ENCODE results near the gene ASB3. TPM values are rescaled to one million over a fixed set of nuclear protein-coding genes. Genes with fewer than 3 reads are reported as not detected.

The ASB3 gene
- total and polyA plus RNA-seq, 12 donors, result 5.2 to 14.4 (median 10.9) TPM

- ATAC-seq (peak in 2 of 8 donors; percentile 7 to 10), DNase-seq (no peak)
- no peaks in the 10 kb centered on the region for H3K9me3 ChIP-seq
- no peaks in the 10 kb centered on the region for H3K36me3 ChIP-seq
- peak overlapping the region in 9 of 10 donors; percentile 79 to 91 (median 84) for H3K27ac ChIP-seq
- H3K4me3 ChIP-seq, result peak overlapping the region; percentile 69 to 95 (median 88)
- intact Hi-C loops (cut with DNase I), result no loop called here
- peaks cover 2 to 56% (median 40%) of the 10 kb centered on the region in 9 donors for H3K4me1 ChIP-seq
- WGBS, 2 donors, result 4 to 6% methylated on average over 17 of the region's 17 CpGs
- TF ChIP-seq CTCF (IDR thresholded peaks at IDR 0.05), result no peak
- H3K27me3 ChIP-seq, result no peaks in the 10 kb centered on the region
Measured at GRCh38 chr2:53787614-53788289, 999 bp upstream of the ASB3 start.

- Histone ChIP-seq H3K27me3 (no peaks in the 10 kb centered on the region), H3K27ac (peak overlapping the region; percentile 54 to 91 (median 84)), H3K4me3 (peak overlapping the region; percentile 69 to 95 (median 88)), H3K36me3 (peaks cover 0 to 9% (median 0%) of the 10 kb centered on the region in 9 donors), H3K4me1 (peaks cover 2 to 56% (median 40%) of the 10 kb centered on the region in 9 donors), H3K9me3 (no peaks in the 10 kb centered on the region)
- 0% methylated on average over 18 of the region's 18 CpGs for WGBS, 2 donors
- peak; percentile 16 to 55 (median 52) for ATAC-seq
- no peak for DNase-seq
- intact Hi-C loops (cut with DNase I), result no loop called here
- TF ChIP-seq CTCF (IDR thresholded peaks at IDR 0.05), result no peak
Measured at GRCh38 chr2:53786352-53786704, 425 bp downstream of the ASB3 start.

GRCh38 chr2:53785366-53785765, 1.4 kb downstream of the ASB3 start:
- WGBS, 2 donors, result 63 to 65% methylated on average over 11 of the region's 11 CpGs
- ATAC-seq (no peak), DNase-seq (no peak)
- no peak for TF ChIP-seq CTCF (IDR thresholded peaks at IDR 0.05)
- peaks cover 2 to 50% (median 40%) of the 10 kb centered on the region in 9 donors for H3K4me1 ChIP-seq
- intact Hi-C loops (cut with DNase I), result no loop called here
- peaks cover 0 to 18% (median 0%) of the 10 kb centered on the region in 9 donors for H3K36me3 ChIP-seq
- no peaks in the 10 kb centered on the region for H3K27me3 ChIP-seq
- no peaks in the 10 kb centered on the region for H3K9me3 ChIP-seq
- H3K27ac ChIP-seq, result peak overlapping the region in 2 of 10 donors; percentile 83 to 84
- peak overlapping the region in 9 of 10 donors; percentile 69 to 95 (median 91) for H3K4me3 ChIP-seq

- DNase-seq (no peak), ATAC-seq (no peak)
- no peak for TF ChIP-seq CTCF (IDR thresholded peaks at IDR 0.05)
- peaks cover 2 to 46% (median 40%) of the 10 kb centered on the region in 9 donors for H3K4me1 ChIP-seq
- H3K36me3 ChIP-seq, result peaks cover 0 to 28% (median 0%) of the 10 kb centered on the region in 9 donors
- H3K4me3 ChIP-seq, result peak overlapping the region in 1 of 10 donors; percentile 11
- intact Hi-C loops (cut with DNase I), result no loop called here
- H3K27ac ChIP-seq, result no peak overlapping the region
- H3K9me3 ChIP-seq, result no peaks in the 10 kb centered on the region
- no peaks in the 10 kb centered on the region for H3K27me3 ChIP-seq
Measured at GRCh38 chr2:53784436-53784835, 2.3 kb downstream of the ASB3 start.
